GM23338 (cell line): ENCODE results near the gene DPH2. TPM values are rescaled to one million over a fixed set of nuclear protein-coding genes. Genes with fewer than 3 reads are reported as not detected.

Source experiments
- ATAC-seq: fragments of 200-7000 bp; cut with Tn5 transposase; 3 replicates; pipeline ENCODE4 v1.9.1; 2020
- DNase-seq: peaks from one replicate; pipeline ENCODE4 v3.0.0-alpha.2; 2015; ENCODE audit warnings: low spot score
- H2AFZ ChIP-seq: fragments of 200-600 bp; sonication (generic); 2 replicates; pipeline ENCODE4 v1.8.0; 2016; ENCODE audit warnings: antibody characterized with exemption, mild to moderate bottlenecking, moderate library complexity
- H3F3A ChIP-seq: fragments of 200-600 bp; sonication (generic); replicated peaks from 2 replicates; pipeline ENCODE4 v1.8.0; 2017; ENCODE audit warnings: antibody characterized with exemption, mixed run types, low read depth
- H3K27ac ChIP-seq: fragments of 200-600 bp; sonication (generic); 2 replicates; pipeline ENCODE4 v1.6.1; 2016; ENCODE audit warnings: low read depth
- H3K27me3 ChIP-seq: fragments of 200-600 bp; sonication (generic); 2 replicates; pipeline ENCODE4 v1.8.0; 2016; ENCODE audit warnings: mild to moderate bottlenecking, mixed run types, moderate library complexity; ENCODE audit not compliant: insufficient read depth
- H3K36me3 ChIP-seq: fragments of 200-600 bp; sonication (generic); 2 replicates; pipeline ENCODE4 v1.8.0; 2016; ENCODE audit warnings: mild to moderate bottlenecking; ENCODE audit not compliant: insufficient read depth
- H3K4me1 ChIP-seq: fragments of 200-600 bp; sonication (generic); 2 replicates; pipeline ENCODE4 v1.8.0; 2016; ENCODE audit warnings: mild to moderate bottlenecking, moderate library complexity; ENCODE audit not compliant: insufficient read depth
- H3K4me2 ChIP-seq: fragments of 200-600 bp; sonication (generic); 2 replicates; pipeline ENCODE4 v1.7.1; 2017; ENCODE audit warnings: mixed run types
- H3K4me3 ChIP-seq: fragments of 200-600 bp; sonication (generic); 2 replicates; pipeline ENCODE4 v1.6.1; 2016; ENCODE audit warnings: mixed run types
- H3K79me2 ChIP-seq: fragments of 200-600 bp; sonication (generic); replicated peaks from 2 replicates; pipeline ENCODE4 v1.8.0; 2017; ENCODE audit warnings: mild to moderate bottlenecking; ENCODE audit not compliant: insufficient read depth
- H3K9me2 ChIP-seq: fragments of 200-600 bp; sonication (generic); 2 replicates; pipeline ENCODE4 v1.8.0; 2017; ENCODE audit not compliant: insufficient read depth
- H4K20me1 ChIP-seq: fragments of 200-600 bp; sonication (generic); replicated peaks from 2 replicates; pipeline ENCODE4 v1.8.0; 2017; ENCODE audit warnings: mild to moderate bottlenecking; ENCODE audit not compliant: insufficient read depth
- H3K27ac Mint-ChIP-seq: 2 replicates; pipeline ENCODE4 v1.8.0; 2020; ENCODE audit warnings: inconsistent platforms, mild to moderate bottlenecking, moderate library complexity, mixed read lengths
- H3K27me3 Mint-ChIP-seq: 3 replicates; pipeline ENCODE4 v1.8.0; 2022; ENCODE audit warnings: low read depth, mild to moderate bottlenecking, moderate library complexity, mixed read lengths, inconsistent platforms; ENCODE audit not compliant: insufficient read depth, poor library complexity
- H3K36me3 Mint-ChIP-seq: 3 replicates; pipeline ENCODE4 v1.8.0; 2021; ENCODE audit warnings: low read depth, mild to moderate bottlenecking, inconsistent platforms, moderate library complexity, mixed read lengths
- H3K4me1 Mint-ChIP-seq: 3 replicates; pipeline ENCODE4 v1.8.0; 2020; ENCODE audit warnings: mild to moderate bottlenecking, inconsistent platforms, mixed read lengths
- H3K4me3 Mint-ChIP-seq: 3 replicates; pipeline ENCODE4 v1.8.0; 2021; ENCODE audit warnings: moderate library complexity, mild to moderate bottlenecking, inconsistent platforms, mixed read lengths
- H3K9me3 Mint-ChIP-seq: 3 replicates; pipeline ENCODE4 v1.8.0; 2020; ENCODE audit warnings: moderate library complexity, mild to moderate bottlenecking, inconsistent platforms, mixed read lengths
- CREB1 ChIP-seq: fragments of 250-450 bp; sonication (Bioruptor Pico); IDR thresholded peaks from 2 replicates; pipeline ENCODE4 v1.5.0; 2020; ENCODE audit warnings: low read depth, mild to moderate bottlenecking, moderate library complexity
- CTCF ChIP-seq, 2 experiments: fragments of 200-600 bp in 1 of 2; sonication (generic) in 1 of 2; conservative IDR thresholded peaks; 2 replicates each; pipeline versions ENCODE4 v1.5.1 to v1.6.1; 2016 to 2017; ENCODE audit warnings: antibody characterized with exemption in 2 of 2, low read depth in 2 of 2, mild to moderate bottlenecking in 2 of 2, moderate library complexity in 1 of 2
- ETS1 ChIP-seq: IDR thresholded peaks from 2 replicates; pipeline ENCODE4 v1.6.1; 2016; ENCODE audit warnings: antibody characterized with exemption
- EZH2 ChIP-seq: fragments of 200-600 bp; sonication (generic); IDR thresholded peaks from one replicate; pipeline ENCODE4 v1.8.0; 2017; ENCODE audit warnings: antibody characterized with exemption, mild to moderate bottlenecking, low read depth; ENCODE audit not compliant: unreplicated experiment
- EZH2phosphoT487 ChIP-seq: fragments of 200-600 bp; sonication (generic); IDR thresholded peaks from one replicate; pipeline ENCODE4 v1.8.1; 2018; ENCODE audit warnings: antibody characterized with exemption; ENCODE audit not compliant: unreplicated experiment
- JUNB ChIP-seq: IDR thresholded peaks from one replicate; pipeline ENCODE4 v1.6.1; 2016; ENCODE audit warnings: antibody characterized with exemption; ENCODE audit not compliant: unreplicated experiment
- NANOG ChIP-seq: IDR thresholded peaks from 2 replicates; pipeline ENCODE4 v1.6.1; 2016; ENCODE audit warnings: antibody characterized with exemption, borderline replicate concordance
- POLR2AphosphoS5 ChIP-seq: IDR thresholded peaks from 2 replicates; pipeline ENCODE4 v1.6.1; 2016; ENCODE audit warnings: antibody characterized with exemption, low read depth
- REST ChIP-seq: IDR thresholded peaks from one replicate; pipeline ENCODE4 v1.6.1; 2018; ENCODE audit warnings: antibody characterized with exemption; ENCODE audit not compliant: unreplicated experiment
- STAT1 ChIP-seq: IDR thresholded peaks from one replicate; pipeline ENCODE4 v1.6.1; 2016; ENCODE audit warnings: antibody characterized with exemption; ENCODE audit not compliant: unreplicated experiment
- ZNF114 ChIP-seq: fragments of 250-450 bp; sonication (Bioruptor Pico); IDR thresholded peaks from 2 replicates; pipeline ENCODE4 v1.5.0; 2020; ENCODE audit warnings: mild to moderate bottlenecking, moderate library complexity
- ZNF331 ChIP-seq: fragments of 250-450 bp; sonication (Bioruptor Pico); IDR thresholded peaks from 2 replicates; pipeline ENCODE4 v1.5.0; 2020; ENCODE audit warnings: low read depth, mild to moderate bottlenecking, moderate library complexity
- ZNF462 ChIP-seq: fragments of 250-450 bp; sonication (Bioruptor Pico); IDR thresholded peaks from 2 replicates; pipeline ENCODE4 v1.5.0; 2020; ENCODE audit warnings: mild to moderate bottlenecking, moderate library complexity
- polyA plus RNA-seq: library from polyadenylated mRNA; unstranded; fragments of >200 nt; fragmentation: Nextera tagmentation; extraction: Ambion mirVana; gene quantifications from 2 replicates; pipeline ENCODE4 v1.2.1, GENCODE V29; 2016
- total RNA-seq: library from RNA; depleted of rRNA; stranded (reverse); fragments of >200 nt; shearing (Covaris generic); gene quantifications from 2 replicates; pipeline ENCODE4 v1.2.3, GENCODE V29; 2014

The DPH2 gene
- total and polyA plus RNA-seq, 2 experiments from 2014 or later = 32.1 to 90.3 TPM

- H3K9me2 ChIP-seq = no peaks in the 10 kb centered on the region
- ATAC-seq (no peak), DNase-seq (no peak)
- Mint-ChIP-seq H3K4me1 (peaks cover 12% of the 10 kb centered on the region), H3K36me3 (peaks cover 14% of the 10 kb centered on the region), H3K9me3 (no peaks in the 10 kb centered on the region), H3K27me3 (peaks cover 5% of the 10 kb centered on the region), H3K27ac (peak overlapping the region; percentile 24; the same call in 1 of the 2 replicates), H3K4me3 (no peak overlapping the region; the same call in 2 of the 3 replicates)
- TF ChIP-seq ETS1 (no peak), STAT1 (no peak), POLR2AphosphoS5 (no peak), EZH2 (no peak), CTCF (conservative IDR thresholded peaks at IDR 0.05; ENCODE audit: low read depth in 2 of 2) (no peak), CREB1 (no peak), NANOG (no peak), ZNF462 (CRISPR knock-in tag) (no peak), ZNF114 (CRISPR knock-in tag) (no peak), ZNF331 (CRISPR knock-in tag) (no peak), JUNB (no peak), EZH2phosphoT487 (no peak), REST (no peak)
- no peaks in the 10 kb centered on the region for H3K27me3 ChIP-seq
- H2AFZ ChIP-seq = no peak overlapping the region
- H3K79me2 ChIP-seq = no peaks in the 10 kb centered on the region
- H3K4me2 ChIP-seq = no peak overlapping the region
- no peaks in the 10 kb centered on the region for H3F3A ChIP-seq
- no peaks in the 10 kb centered on the region; the same call in 1 of the 2 replicates for H3K36me3 ChIP-seq
- H3K4me1 ChIP-seq = no peaks in the 10 kb centered on the region
- no peak overlapping the region for H3K27ac ChIP-seq
- no peak overlapping the region for H3K4me3 ChIP-seq
- peaks cover 7% of the 10 kb centered on the region; the same call in 1 of the 2 replicates for H4K20me1 ChIP-seq
These were observed 44.1 kb downstream of the DPH2 start for GRCh38 chr1:44013949-44014348.
